ENCODE measurements around the gene GPRASP1.

DNA sequence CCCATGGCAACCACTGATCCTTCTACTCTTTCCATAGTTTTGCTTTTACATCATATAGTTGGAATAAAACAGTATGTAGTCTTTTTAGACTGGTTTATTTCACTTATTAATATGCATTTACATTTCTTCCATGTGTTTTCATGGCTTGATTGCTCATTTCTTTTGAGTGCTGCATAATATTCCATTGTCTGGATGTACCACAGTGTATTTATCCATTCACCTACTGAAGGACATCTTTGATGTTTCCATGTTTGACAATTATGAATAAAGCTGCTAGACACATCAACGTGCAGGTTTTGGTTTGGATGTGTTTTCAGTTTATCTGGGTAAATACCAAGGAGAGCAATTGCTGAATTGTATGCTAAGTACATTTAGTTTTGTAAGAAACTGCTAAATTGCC is 13.7 kb upstream of the GPRASP1 start:
- TF ChIP-seq, protein P1, sequence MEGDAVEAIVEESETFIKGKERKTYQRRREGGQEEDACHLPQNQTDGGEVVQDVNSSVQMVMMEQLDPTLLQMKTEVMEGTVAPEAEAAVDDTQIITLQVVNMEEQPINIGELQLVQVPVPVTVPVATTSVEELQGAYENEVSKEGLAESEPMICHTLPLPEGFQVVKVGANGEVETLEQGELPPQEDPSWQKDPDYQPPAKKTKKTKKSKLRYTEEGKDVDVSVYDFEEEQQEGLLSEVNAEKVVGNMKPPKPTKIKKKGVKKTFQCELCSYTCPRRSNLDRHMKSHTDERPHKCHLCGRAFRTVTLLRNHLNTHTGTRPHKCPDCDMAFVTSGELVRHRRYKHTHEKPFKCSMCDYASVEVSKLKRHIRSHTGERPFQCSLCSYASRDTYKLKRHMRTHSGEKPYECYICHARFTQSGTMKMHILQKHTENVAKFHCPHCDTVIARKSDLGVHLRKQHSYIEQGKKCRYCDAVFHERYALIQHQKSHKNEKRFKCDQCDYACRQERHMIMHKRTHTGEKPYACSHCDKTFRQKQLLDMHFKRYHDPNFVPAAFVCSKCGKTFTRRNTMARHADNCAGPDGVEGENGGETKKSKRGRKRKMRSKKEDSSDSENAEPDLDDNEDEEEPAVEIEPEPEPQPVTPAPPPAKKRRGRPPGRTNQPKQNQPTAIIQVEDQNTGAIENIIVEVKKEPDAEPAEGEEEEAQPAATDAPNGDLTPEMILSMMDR (IDR thresholded peaks at IDR 0.05; ENCODE audit: low read depth, low read length, missing input control) = no peak
- TF ChIP-seq JUND (IDR thresholded peaks at IDR 0.05) = no peak
- TF ChIP-seq YY1 (IDR thresholded peaks at IDR 0.05) = no peak

Data from liver (tissue), 3 donors.